HFF-Myc (cell line): ENCODE data around the gene AKT3.
"Not testable (repeated sequence)": the region's sequence is repeated elsewhere in the genome, so short reads cannot be mapped to it uniquely, and the experiment has no call there.

Source experiments
- DNase-seq: peaks from one replicate; pipeline ENCODE4 v3.0.0-alpha.2; 2011; ENCODE audit warnings: low read depth; ENCODE audit errors: extremely low read depth
- H3K4me3 ChIP-seq: replicated peaks from 2 replicates; pipeline ENCODE4 v1.5.1; 2011; ENCODE audit warnings: low read depth, mild to moderate bottlenecking, control low read depth, low read length
- TF ChIP-seq, protein P1 (sequence below): IDR thresholded peaks from 2 replicates; pipeline ENCODE4 v1.5.1; 2012; ENCODE audit warnings: mild to moderate bottlenecking, low read depth, low read length, control low read depth; ENCODE audit errors: missing control alignments

The AKT3 gene

DNA sequence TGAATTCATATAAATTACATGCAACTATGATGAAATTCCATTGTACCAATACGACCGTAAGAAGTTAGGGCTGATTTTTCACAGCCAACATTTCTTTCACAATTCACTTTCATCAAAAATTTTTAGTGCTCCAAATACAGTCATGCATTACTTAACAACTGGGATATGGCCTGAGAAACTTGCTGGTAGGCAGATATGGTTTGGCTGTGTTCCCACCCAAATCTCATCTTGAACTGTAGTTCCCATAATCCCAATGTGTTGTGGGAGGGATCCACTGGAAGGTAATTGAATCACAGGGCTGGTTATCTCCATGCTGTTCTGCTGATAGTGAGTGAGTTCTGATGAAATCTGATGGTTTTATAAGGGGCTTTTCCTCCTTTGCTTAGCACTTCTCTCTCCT is 244.4 kb downstream of the AKT3 start:
- H3K4me3 ChIP-seq, result no peak overlapping the region
- TF ChIP-seq, protein P1, sequence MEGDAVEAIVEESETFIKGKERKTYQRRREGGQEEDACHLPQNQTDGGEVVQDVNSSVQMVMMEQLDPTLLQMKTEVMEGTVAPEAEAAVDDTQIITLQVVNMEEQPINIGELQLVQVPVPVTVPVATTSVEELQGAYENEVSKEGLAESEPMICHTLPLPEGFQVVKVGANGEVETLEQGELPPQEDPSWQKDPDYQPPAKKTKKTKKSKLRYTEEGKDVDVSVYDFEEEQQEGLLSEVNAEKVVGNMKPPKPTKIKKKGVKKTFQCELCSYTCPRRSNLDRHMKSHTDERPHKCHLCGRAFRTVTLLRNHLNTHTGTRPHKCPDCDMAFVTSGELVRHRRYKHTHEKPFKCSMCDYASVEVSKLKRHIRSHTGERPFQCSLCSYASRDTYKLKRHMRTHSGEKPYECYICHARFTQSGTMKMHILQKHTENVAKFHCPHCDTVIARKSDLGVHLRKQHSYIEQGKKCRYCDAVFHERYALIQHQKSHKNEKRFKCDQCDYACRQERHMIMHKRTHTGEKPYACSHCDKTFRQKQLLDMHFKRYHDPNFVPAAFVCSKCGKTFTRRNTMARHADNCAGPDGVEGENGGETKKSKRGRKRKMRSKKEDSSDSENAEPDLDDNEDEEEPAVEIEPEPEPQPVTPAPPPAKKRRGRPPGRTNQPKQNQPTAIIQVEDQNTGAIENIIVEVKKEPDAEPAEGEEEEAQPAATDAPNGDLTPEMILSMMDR, result no peak
- no peak for DNase-seq

DNA sequence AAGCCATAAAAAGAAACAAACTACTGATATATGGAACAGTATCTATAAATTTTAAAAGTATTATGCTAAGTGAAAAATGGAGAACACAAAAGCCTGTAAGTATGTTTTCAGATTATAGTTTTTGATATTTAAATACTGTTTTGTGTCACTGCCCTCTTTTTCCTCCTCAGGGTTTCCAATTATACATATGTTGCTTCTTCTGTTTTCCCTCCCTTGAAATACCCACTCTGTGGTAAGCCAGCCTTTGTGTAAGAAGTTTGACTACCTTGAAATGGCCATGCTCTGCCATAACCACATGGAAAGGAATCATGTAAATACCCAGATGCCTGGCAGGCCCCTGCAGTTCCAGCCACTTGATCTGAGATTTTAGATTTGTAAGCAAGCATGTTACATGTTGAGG is 248.3 kb downstream of the AKT3 start:
- H3K4me3 ChIP-seq, result no peak overlapping the region
- no peak for DNase-seq
- TF ChIP-seq, protein P1, result no peak

DNA sequence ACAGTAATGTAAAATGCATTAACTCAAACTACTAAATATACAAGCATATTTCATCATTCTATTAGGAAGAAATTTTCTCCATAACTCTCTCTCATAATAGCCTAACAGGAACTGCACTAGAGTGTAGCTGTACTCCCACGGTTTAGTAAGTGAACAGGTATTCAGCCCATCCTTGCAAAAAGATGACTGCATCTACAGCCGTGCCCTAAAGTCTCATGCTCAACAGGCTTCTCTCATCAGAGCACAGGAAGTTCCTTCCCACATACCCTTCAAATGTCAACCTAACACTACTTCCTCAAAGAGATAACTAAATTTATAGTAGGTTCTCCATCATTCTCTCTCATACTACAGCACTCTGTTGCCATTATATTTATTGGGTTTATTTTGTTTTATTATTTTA is 251.6 kb downstream of the AKT3 start:
- DNase-seq, result peak; percentile 30
- TF ChIP-seq, protein P1, result no peak
- H3K4me3 ChIP-seq, result no peak overlapping the region

DNA sequence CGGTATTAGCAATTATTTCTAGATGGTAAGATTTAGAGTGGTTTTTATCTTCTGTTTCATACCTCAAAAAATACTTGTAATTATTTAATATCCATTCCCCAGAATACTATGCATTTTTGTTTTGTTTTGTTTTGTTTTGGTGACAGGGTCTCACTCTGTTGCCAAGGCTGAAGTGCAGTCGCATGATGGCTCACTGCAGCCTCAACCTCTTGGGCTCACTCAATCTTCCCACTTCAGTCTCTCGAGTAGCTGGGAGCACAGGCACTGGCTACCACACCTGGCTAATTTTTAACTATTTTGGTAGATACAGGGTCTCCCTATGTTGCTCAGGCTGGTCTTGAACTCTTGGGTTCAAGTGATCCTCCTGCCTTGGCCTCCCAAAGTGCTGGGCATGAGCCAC is 252.7 kb downstream of the AKT3 start:
- DNase-seq, result no peak
- TF ChIP-seq, protein P1, result no peak
- no peak overlapping the region for H3K4me3 ChIP-seq

DNA sequence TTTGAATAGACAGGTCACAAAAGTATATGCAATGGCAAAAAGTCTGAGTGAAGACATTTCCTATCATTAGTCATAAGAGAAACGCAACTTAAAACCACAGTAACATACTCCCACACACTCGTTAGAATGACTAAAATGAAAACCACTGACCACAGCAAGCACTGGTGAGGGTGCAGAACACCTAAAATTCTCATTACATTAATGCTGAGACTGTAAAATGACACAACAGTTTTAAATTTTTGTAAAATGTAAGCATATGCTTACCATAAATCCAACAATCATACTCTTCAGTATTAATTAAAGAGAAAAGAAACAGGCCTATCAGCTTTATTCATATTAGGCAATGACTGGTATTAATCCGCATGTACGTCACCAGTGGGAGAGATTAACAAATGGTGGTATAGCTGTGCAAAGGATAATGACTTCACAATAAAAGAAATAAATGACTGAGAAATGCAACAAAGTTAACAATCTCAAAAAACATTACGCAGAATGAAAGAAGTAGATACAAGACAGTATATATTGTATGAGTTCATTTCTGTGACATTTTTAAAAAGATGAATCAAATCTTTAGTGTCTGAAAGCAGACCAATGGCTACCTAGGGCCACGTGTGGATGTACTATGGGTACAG is 253.5 kb downstream of the AKT3 start:
- TF ChIP-seq, protein P1, result no peak
- H3K4me3 ChIP-seq, result no peak overlapping the region
- peak; percentile 71 for DNase-seq

DNA sequence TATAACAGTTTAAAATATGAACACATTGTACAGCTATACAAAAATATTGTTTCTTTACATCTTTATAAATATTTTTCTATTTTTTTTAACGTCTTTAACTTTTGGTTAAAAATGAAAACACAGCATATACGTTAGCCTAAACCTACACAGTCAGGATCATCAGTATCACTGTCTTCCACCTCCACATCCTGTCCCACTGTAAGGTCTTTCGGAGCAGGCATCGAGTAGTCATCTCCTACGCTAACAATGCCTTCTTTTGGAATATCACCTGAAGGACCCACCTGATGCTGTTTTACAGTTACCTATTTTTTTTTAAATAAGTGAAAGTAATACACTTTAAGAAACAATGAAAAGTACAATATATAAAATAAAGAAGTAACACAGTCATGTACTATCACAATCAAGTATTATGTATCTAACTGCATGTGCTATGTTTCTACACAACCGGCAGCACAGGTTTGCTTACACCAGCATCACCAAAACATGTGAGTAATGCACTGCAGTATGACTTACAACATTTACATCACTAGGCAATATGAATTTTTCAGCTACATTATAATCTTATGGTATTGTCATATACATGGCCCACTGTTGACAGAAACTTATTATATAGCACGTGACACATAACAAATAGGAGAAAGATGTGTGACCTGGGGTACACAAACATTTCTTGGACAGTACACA is 254.4 kb downstream of the AKT3 start:
- H3K4me3 ChIP-seq, result no peak overlapping the region
- TF ChIP-seq, protein P1, result no peak
- peak; percentile 25 for DNase-seq

DNA sequence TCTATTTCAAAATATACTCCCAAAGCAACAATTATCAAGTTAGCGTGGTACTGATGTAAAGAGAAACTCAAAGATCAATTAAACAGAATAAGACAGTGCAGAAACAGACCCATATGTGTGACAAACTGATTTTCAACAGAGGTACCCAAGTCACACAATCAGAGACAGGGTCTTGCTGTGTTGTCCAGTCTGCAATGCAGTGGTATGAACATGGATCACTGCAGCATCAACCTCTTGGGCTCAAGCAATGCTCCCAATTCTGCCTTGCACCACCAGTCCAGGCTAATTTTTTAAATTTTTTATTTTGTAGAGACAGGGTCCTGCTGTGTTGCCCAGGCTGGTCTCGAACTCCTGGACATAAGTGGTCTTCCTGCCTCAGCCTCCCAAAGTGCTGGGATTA is 255.6 kb downstream of the AKT3 start:
- H3K4me3 ChIP-seq, result no peak overlapping the region
- TF ChIP-seq, protein P1, result no peak
- no peak for DNase-seq

DNA sequence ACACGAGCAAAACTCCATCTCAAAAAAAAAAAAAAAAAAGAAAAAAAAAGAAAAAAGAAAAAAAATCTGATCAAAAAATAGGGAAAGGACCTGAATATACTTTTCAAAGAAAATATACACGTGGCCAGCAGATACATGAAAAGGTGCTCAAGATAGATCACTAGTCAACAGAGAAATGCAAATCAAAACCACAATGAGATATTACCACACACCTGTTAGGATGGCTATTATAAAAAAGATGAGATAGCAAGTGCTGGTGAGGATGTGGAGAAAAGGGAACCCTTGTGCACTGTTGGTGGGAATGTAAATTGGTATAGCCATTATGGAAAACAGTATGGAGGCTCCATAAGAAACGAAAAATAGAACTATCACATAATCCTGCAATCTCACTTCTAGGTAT is 260.8 kb downstream of the AKT3 start:
- not testable (repeated sequence) for DNase-seq, H3K4me3 ChIP-seq
